Osteoblast (primary cell): ENCODE data around the gene DQX1. TPM values are rescaled to one million over a fixed set of nuclear protein-coding genes. Genes with fewer than 3 reads are reported as not detected.

Experiments used
- DNase-seq: peaks from one replicate; pipeline ENCODE4 v3.0.0; 2011; ENCODE audit warnings: low spot score, mixed read lengths; ENCODE audit not compliant: insufficient read length; ENCODE audit errors: missing footprints
- H2AFZ ChIP-seq: 2 replicates; pipeline ENCODE4 v1.6.0; 2011; ENCODE audit warnings: mild to moderate bottlenecking, low read length
- H3K27ac ChIP-seq: 2 replicates; pipeline ENCODE4 v1.5.1; 2011; ENCODE audit warnings: mild to moderate bottlenecking, low read depth, low read length, moderate library complexity
- H3K27me3 ChIP-seq: 2 replicates; pipeline ENCODE4 v1.6.0; 2012; ENCODE audit warnings: mild to moderate bottlenecking, control low read depth, inconsistent platforms, low read length, moderate library complexity; ENCODE audit not compliant: insufficient read depth
- H3K36me3 ChIP-seq: 2 replicates; pipeline ENCODE4 v1.5.1; 2011; ENCODE audit warnings: mild to moderate bottlenecking, low read length, control low read depth, moderate library complexity; ENCODE audit not compliant: insufficient read depth
- H3K4me1 ChIP-seq: 2 replicates; pipeline ENCODE4 v1.5.1; 2011; ENCODE audit warnings: mild to moderate bottlenecking, low read length, control low read depth, moderate library complexity; ENCODE audit not compliant: insufficient read depth
- H3K4me2 ChIP-seq: 2 replicates; pipeline ENCODE4 v1.6.0; 2011; ENCODE audit warnings: mild to moderate bottlenecking, low read length; ENCODE audit not compliant: insufficient read depth
- H3K4me3 ChIP-seq: fragments of 200-600 bp; sonication (generic); 3 replicates; pipeline ENCODE4 v1.5.1; 2012; ENCODE audit warnings: mild to moderate bottlenecking, low read length, inconsistent platforms; ENCODE audit not compliant: insufficient read depth
- H3K79me2 ChIP-seq: 2 replicates; pipeline ENCODE4 v1.6.0; 2012; ENCODE audit warnings: mild to moderate bottlenecking, low read length, control low read depth, inconsistent platforms; ENCODE audit not compliant: insufficient read depth
- H3K9me3 ChIP-seq: 2 replicates; pipeline ENCODE4 v1.5.1; 2011; ENCODE audit warnings: low read depth, low read length, control low read depth
- H4K20me1 ChIP-seq: 2 replicates; pipeline ENCODE4 v1.6.0; 2012; ENCODE audit warnings: mild to moderate bottlenecking, low read length, control low read depth; ENCODE audit not compliant: insufficient read depth
- CTCF ChIP-seq: IDR thresholded peaks from 2 replicates; pipeline ENCODE4 v1.5.1; 2011; ENCODE audit warnings: mild to moderate bottlenecking, low read depth, low read length, moderate library complexity; ENCODE audit errors: extremely low read depth
- total RNA-seq: library from RNA; depleted of rRNA; stranded (reverse); fragments of >200 nt; gene quantifications from 2 replicates; pipeline ENCODE4 v1.2.3, GENCODE V29; 2012

The DQX1 gene
- total RNA-seq, 1 donor, result not detected

- peak within 1 kb of the TSS; percentile 94 for H3K4me2 ChIP-seq
- H3K4me3 ChIP-seq, result peak within 1 kb of the TSS; percentile 99
- peaks cover 41% of the 10 kb centered on the region for H3K79me2 ChIP-seq
- H3K9me3 ChIP-seq, result no peaks in the 10 kb centered on the region
- H3K27me3 ChIP-seq, result peaks cover 17% of the 10 kb centered on the region
- DNase-seq, result peak; percentile 99
- H3K4me1 ChIP-seq, result peaks cover 54% of the 10 kb centered on the region
- TF ChIP-seq CTCF, result peak; percentile 35
- H4K20me1 ChIP-seq, result no peaks in the 10 kb centered on the region
- H2AFZ ChIP-seq, result peak within 1 kb of the TSS; percentile 98
- peaks cover 14% of the 10 kb centered on the region for H3K36me3 ChIP-seq
- H3K27ac ChIP-seq, result peak within 1 kb of the TSS; percentile 99
Observed at GRCh38 chr2:74507145-74507925, 18.7 kb downstream of the DQX1 start, which contains the start of gene PCGF1. Gene PCGF1, minus strand, starts transcription at chr2:74507695. Its CDS starts 27 bp downstream, at chr2:74507668.

GRCh38 chr2:74505448-74506246, 20.4 kb downstream of the DQX1 start:
- no peaks in the 10 kb centered on the region for H4K20me1 ChIP-seq
- peak overlapping the region; percentile 30 for H3K4me3 ChIP-seq
- H3K4me1 ChIP-seq, result peaks cover 48% of the 10 kb centered on the region
- peaks cover 2% of the 10 kb centered on the region for H3K27me3 ChIP-seq
- TF ChIP-seq CTCF, result no peak
- H3K36me3 ChIP-seq, result peaks cover 14% of the 10 kb centered on the region
- no peak overlapping the region for H2AFZ ChIP-seq
- peak overlapping the region; percentile 91 for H3K4me2 ChIP-seq
- DNase-seq, result peak; percentile 63
- H3K9me3 ChIP-seq, result no peaks in the 10 kb centered on the region
- peaks cover 41% of the 10 kb centered on the region for H3K79me2 ChIP-seq
- H3K27ac ChIP-seq, result no peak overlapping the region

- Histone ChIP-seq H3K36me3 (peaks cover 14% of the 10 kb centered on the region), H4K20me1 (no peaks in the 10 kb centered on the region), H3K79me2 (peaks cover 41% of the 10 kb centered on the region), H3K27ac (peak overlapping the region; percentile 81), H3K4me2 (peak overlapping the region; percentile 91), H3K4me1 (peaks cover 54% of the 10 kb centered on the region), H3K9me3 (no peaks in the 10 kb centered on the region), H2AFZ (no peak overlapping the region), H3K27me3 (no peaks in the 10 kb centered on the region), H3K4me3 (peak overlapping the region; percentile 80)
- no peak for TF ChIP-seq CTCF
- peak; percentile 87 for DNase-seq
Observed at GRCh38 chr2:74504591-74504990, 21.4 kb downstream of the DQX1 start.
